Memory B cell (primary cell): ENCODE results near the gene CTTNBP2NL.
"Not testable (repeated sequence)": the region's sequence is repeated elsewhere in the genome, so short reads cannot be mapped to it uniquely, and the experiment has no call there.

Experiments
- ATAC-seq: fragments of 150-1000 bp; cut with Tn5 transposase; 2 replicates; pipeline ENCODE4 v1.10.0; 2021; ENCODE audit warnings: low read depth, mild to moderate bottlenecking, moderate library complexity
- DNase-seq, 2 donors: peaks; one replicate each; pipeline ENCODE4 v3.0.0; 2022; ENCODE audit warnings: low spot score in 2 of 2
- H3K27ac Mint-ChIP-seq: one replicate; pipeline ENCODE4 v1.8.0; 2022; ENCODE audit warnings: mild to moderate bottlenecking, moderate library complexity, mixed read lengths
- H3K27me3 Mint-ChIP-seq: one replicate; pipeline ENCODE4 v1.8.0; 2022; ENCODE audit warnings: mixed read lengths
- H3K36me3 Mint-ChIP-seq: one replicate; pipeline ENCODE4 v1.8.0; 2022; ENCODE audit warnings: mild to moderate bottlenecking, mixed read lengths
- H3K4me1 Mint-ChIP-seq: one replicate; pipeline ENCODE4 v1.8.0; 2022; ENCODE audit warnings: mixed read lengths
- H3K4me3 Mint-ChIP-seq: one replicate; pipeline ENCODE4 v1.8.0; 2022; ENCODE audit warnings: mild to moderate bottlenecking, moderate library complexity, mixed read lengths
- H3K9me3 Mint-ChIP-seq: one replicate; pipeline ENCODE4 v1.8.0; 2022; ENCODE audit warnings: mixed read lengths

CTTNBP2NL gene

DNA sequence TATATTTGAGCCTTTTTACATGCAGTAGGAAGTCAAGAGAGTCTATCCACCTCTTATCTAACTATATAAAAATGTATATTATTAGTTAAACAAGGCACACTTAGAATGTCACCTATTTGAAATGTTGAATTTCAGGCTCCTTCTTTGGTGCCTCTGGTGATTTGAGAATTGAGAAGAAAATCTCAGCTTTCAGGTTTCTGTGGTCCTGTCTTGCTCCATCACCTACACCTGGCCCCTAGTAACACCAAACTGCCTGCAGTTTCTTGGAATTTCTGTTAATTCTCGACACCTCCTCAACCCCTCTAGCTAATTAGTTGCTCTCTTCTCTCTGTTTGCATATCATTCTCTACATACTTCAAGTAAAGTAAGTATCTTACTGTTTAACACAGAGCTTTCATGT lies 57.9 kb downstream of the CTTNBP2NL start:
- no peak overlapping the region for H3K27ac Mint-ChIP-seq
- ATAC-seq, result no peak

DNA sequence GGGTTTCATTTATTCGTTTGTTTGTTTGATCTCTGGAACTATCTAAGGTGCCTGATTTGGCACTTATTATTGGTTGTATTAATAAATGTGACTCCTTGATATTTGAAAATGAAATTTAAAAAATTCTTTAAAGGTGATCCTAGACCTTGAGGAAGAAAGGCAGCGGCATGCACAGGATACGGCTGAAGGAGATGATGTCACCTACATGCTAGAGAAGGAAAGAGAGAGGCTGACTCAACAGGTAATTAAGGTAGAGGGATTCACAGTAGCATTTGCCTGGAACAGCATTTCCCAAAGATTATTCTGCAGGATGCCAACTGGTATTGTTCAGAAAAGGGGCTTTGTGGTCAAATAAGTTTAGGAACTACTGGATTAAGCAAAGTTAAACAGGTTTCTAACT lies 58.3 kb downstream of the CTTNBP2NL start:
- Mint-ChIP-seq H3K9me3 (no peaks in the 10 kb centered on the region), H3K27ac (no peak overlapping the region), H3K4me1 (no peaks in the 10 kb centered on the region), H3K27me3 (peaks cover 7% of the 10 kb centered on the region), H3K36me3 (peaks cover 12% of the 10 kb centered on the region), H3K4me3 (no peak overlapping the region)
- DNase-seq, result no peak
- no peak for ATAC-seq

More for the DNA sequence above, 57.9 kb downstream of the CTTNBP2NL start:
- Mint-ChIP-seq H3K9me3 (no peaks in the 10 kb centered on the region), H3K4me1 (no peaks in the 10 kb centered on the region), H3K27me3 (peaks cover 7% of the 10 kb centered on the region), H3K36me3 (peaks cover 12% of the 10 kb centered on the region), H3K4me3 (no peak overlapping the region)
- DNase-seq, result no peak

- Mint-ChIP-seq H3K36me3 (peaks cover 12% of the 10 kb centered on the region), H3K4me3 (no peak overlapping the region), H3K9me3 (no peaks in the 10 kb centered on the region), H3K4me1 (peaks cover 2% of the 10 kb centered on the region), H3K27me3 (peaks cover 7% of the 10 kb centered on the region), H3K27ac (no peak overlapping the region)
- ATAC-seq, result no peak
- no peak for DNase-seq
Measured at GRCh38 chr1:112457241-112457640, 61.2 kb downstream of the CTTNBP2NL start.

- DNase-seq, result no peak
- H3K27me3 Mint-ChIP-seq, result peaks cover 7% of the 10 kb centered on the region
- peaks cover 9% of the 10 kb centered on the region for H3K4me1 Mint-ChIP-seq
- H3K9me3 Mint-ChIP-seq, result no peaks in the 10 kb centered on the region
- ATAC-seq, result no peak
- H3K4me3 Mint-ChIP-seq, result no peak overlapping the region
- no peak overlapping the region for H3K27ac Mint-ChIP-seq
- peaks cover 12% of the 10 kb centered on the region for H3K36me3 Mint-ChIP-seq
Measured at GRCh38 chr1:112457955-112458354, 61.9 kb downstream of the CTTNBP2NL start.

DNA sequence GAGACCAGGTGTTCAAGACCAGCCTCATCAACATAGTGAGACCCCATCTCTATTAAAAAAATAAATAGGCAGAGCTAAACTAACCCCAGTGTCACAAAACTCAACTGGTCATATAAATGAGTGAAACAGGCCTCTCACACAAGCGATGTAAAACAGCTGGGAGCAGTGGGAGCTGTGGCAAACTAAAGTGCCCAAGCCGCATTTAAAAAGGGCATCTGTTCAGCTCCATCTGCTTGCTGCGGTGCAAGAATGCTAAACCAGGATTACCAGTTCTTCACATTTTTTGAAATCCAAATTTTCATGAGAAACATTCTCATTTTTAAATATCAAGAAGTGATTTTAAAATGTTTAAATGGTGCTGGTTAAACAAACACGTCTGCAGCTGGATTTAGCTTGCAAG lies 62.7 kb downstream of the CTTNBP2NL start:
- no peak for ATAC-seq
- no peak for DNase-seq
- Mint-ChIP-seq H3K27ac (no peak overlapping the region), H3K9me3 (no peaks in the 10 kb centered on the region), H3K36me3 (peaks cover 12% of the 10 kb centered on the region), H3K27me3 (peaks cover 9% of the 10 kb centered on the region), H3K4me3 (no peak overlapping the region), H3K4me1 (peaks cover 12% of the 10 kb centered on the region)

- Mint-ChIP-seq H3K27ac (no peak overlapping the region), H3K9me3 (no peaks in the 10 kb centered on the region), H3K4me3 (no peak overlapping the region), H3K36me3 (peaks cover 10% of the 10 kb centered on the region), H3K4me1 (peaks cover 19% of the 10 kb centered on the region), H3K27me3 (peaks cover 14% of the 10 kb centered on the region)
- ATAC-seq (no peak), DNase-seq (no peak)
Measured at GRCh38 chr1:112460615-112461014, 64.6 kb downstream of the CTTNBP2NL start.

GRCh38 chr1:112461200-112461871 lies 65.3 kb downstream of the CTTNBP2NL start:
- H3K4me1 Mint-ChIP-seq, result peaks cover 27% of the 10 kb centered on the region
- no peak for DNase-seq
- H3K27ac Mint-ChIP-seq, result no peak overlapping the region
- no peak for ATAC-seq
- H3K36me3 Mint-ChIP-seq, result peaks cover 7% of the 10 kb centered on the region
- H3K27me3 Mint-ChIP-seq, result peaks cover 14% of the 10 kb centered on the region
- no peaks in the 10 kb centered on the region for H3K9me3 Mint-ChIP-seq
- H3K4me3 Mint-ChIP-seq, result no peak overlapping the region

DNA sequence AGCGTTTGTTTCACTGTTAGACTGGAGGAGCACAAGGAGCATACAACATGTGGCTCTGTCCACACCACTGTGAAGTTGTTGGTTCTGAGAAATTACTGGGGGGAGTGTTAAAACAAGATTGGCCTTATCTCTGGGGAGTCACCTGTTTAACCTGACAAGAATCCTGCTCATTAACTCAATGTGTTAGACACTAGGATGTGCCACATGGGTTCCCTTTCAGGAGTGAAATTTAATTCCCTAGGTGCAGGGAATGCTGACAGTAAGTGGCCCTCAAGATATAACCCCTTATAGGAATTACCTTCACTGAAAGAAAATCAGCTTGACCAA lies 66.9 kb downstream of the CTTNBP2NL start:
- ATAC-seq, result no peak
- Mint-ChIP-seq H3K4me3 (no peak overlapping the region), H3K4me1 (peaks cover 33% of the 10 kb centered on the region), H3K27ac (no peak overlapping the region), H3K36me3 (no peaks in the 10 kb centered on the region), H3K9me3 (no peaks in the 10 kb centered on the region), H3K27me3 (peaks cover 6% of the 10 kb centered on the region)
- DNase-seq, result no peak

DNA sequence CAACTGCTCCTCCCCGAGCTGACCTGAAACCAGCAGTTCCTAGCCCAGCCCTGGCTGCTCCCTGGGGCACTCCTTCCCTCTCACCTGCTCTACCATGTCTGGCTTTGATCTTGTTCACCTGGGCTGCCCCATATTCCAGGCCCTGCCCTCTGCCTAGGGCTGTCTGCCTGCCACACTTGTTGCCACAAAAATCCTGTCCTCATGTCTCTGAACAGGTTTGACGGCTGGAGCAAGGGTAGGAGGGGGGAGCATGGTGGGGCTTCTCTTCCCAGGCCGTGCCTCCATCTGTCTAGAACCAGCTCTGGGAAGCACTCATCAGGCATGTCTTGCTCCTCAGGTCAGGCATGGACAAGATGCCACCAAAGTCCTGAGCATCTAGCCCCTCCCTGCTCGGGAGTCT lies 68.5 kb downstream of the CTTNBP2NL start:
- Mint-ChIP-seq H3K27me3 (peaks cover 6% of the 10 kb centered on the region), H3K4me1 (peaks cover 33% of the 10 kb centered on the region), H3K36me3 (no peaks in the 10 kb centered on the region), H3K9me3 (no peaks in the 10 kb centered on the region), H3K4me3 (no peak overlapping the region), H3K27ac (no peak overlapping the region)
- DNase-seq (no peak), ATAC-seq (no peak)

GRCh38 chr1:112465122-112465521 lies 69.1 kb downstream of the CTTNBP2NL start:
- peaks cover 33% of the 10 kb centered on the region for H3K4me1 Mint-ChIP-seq
- H3K9me3 Mint-ChIP-seq, result no peaks in the 10 kb centered on the region
- no peaks in the 10 kb centered on the region for H3K36me3 Mint-ChIP-seq
- peaks cover 6% of the 10 kb centered on the region for H3K27me3 Mint-ChIP-seq
- ATAC-seq, result no peak
- no peak overlapping the region for H3K4me3 Mint-ChIP-seq
- H3K27ac Mint-ChIP-seq, result peak overlapping the region; percentile 85
- DNase-seq, result no peak

DNA sequence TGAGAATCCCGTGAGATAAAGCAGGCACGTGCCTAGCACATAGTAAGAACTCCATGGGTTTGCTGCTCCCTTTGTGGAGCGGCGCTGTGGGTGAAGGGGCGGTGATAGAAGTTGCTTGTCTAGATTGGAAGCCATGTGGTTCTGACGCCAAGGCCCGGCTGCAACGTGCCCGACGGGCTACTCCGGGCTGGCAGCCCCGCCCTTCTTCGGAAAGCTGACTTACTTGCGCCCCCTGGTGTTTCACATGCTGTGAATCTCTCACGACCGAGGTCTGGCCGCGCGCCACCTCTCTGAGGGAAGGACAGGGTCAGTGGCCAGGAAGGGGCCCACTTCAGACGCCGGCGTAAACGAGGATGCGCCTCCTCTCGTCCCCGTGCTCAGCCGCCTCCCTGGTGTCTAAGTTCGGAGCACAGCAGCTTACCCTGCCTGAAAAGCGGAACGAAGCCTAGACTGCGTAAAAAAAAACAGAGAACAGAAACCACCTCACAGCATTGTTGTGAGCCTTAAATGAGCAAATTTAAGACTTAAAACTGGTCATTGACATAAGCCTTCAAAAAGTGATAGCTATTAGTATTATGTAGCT lies 70.2 kb downstream of the CTTNBP2NL start:
- Mint-ChIP-seq H3K4me3 (peak overlapping the region; percentile 80), H3K27ac (peak overlapping the region; percentile 85), H3K36me3 (no peaks in the 10 kb centered on the region), H3K4me1 (peaks cover 33% of the 10 kb centered on the region), H3K27me3 (peaks cover 9% of the 10 kb centered on the region), H3K9me3 (no peaks in the 10 kb centered on the region)
- peak; percentile 80 to 87 for DNase-seq
- peak; percentile 83 for ATAC-seq

- not testable (repeated sequence) for H3K27ac Mint-ChIP-seq
Measured at GRCh38 chr1:112470324-112470723, 74.3 kb downstream of the CTTNBP2NL start.

GRCh38 chr1:112470966-112471365 lies 75.0 kb downstream of the CTTNBP2NL start:
- Mint-ChIP-seq H3K36me3 (peaks cover 5% of the 10 kb centered on the region), H3K9me3 (no peaks in the 10 kb centered on the region), H3K27me3 (peaks cover 18% of the 10 kb centered on the region), H3K4me3 (no peak overlapping the region), H3K4me1 (peaks cover 13% of the 10 kb centered on the region), H3K27ac (no peak overlapping the region)
- ATAC-seq (no peak), DNase-seq (no peak)

More at GRCh38 chr1:112470324-112470723, 74.3 kb downstream of the CTTNBP2NL start:
- not testable (repeated sequence) for ATAC-seq, H3K4me3 Mint-ChIP-seq, H3K9me3 Mint-ChIP-seq, DNase-seq, H3K36me3 Mint-ChIP-seq
- Mint-ChIP-seq H3K27me3 (peaks cover 20% of the 10 kb centered on the region), H3K4me1 (peaks cover 19% of the 10 kb centered on the region)

DNA sequence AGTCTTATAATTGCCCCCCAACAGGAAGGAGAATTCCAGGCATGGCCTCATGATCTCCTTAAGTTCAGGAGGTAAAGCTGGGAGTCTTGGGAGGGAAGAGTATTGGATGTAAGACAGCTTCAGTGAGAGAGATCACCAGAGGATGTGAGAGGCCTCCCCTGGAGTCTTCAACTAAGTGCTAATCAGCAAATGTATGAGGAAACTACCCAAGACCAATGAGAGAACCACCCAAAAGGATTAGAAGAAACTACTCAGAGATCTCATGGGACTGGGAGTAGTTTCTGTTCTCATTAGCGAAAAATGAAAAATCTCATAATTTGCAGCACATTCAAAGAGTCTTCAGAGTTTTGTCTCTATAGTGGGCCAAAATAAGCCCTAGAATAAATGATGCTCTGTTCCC lies 76.1 kb downstream of the CTTNBP2NL start:
- H3K36me3 Mint-ChIP-seq, result peaks cover 8% of the 10 kb centered on the region
- no peak for ATAC-seq
- peaks cover 3% of the 10 kb centered on the region for H3K4me1 Mint-ChIP-seq
- H3K27ac Mint-ChIP-seq, result no peak overlapping the region
- H3K9me3 Mint-ChIP-seq, result peaks cover 3% of the 10 kb centered on the region
- no peak overlapping the region for H3K4me3 Mint-ChIP-seq
- H3K27me3 Mint-ChIP-seq, result peaks cover 20% of the 10 kb centered on the region
- DNase-seq, result no peak

- Mint-ChIP-seq H3K36me3 (peaks cover 19% of the 10 kb centered on the region), H3K9me3 (peaks cover 16% of the 10 kb centered on the region), H3K27ac (no peak overlapping the region), H3K27me3 (peaks cover 14% of the 10 kb centered on the region), H3K4me3 (no peak overlapping the region), H3K4me1 (no peaks in the 10 kb centered on the region)
- DNase-seq (no peak), ATAC-seq (no peak)
Measured at GRCh38 chr1:112477550-112477949, 81.5 kb downstream of the CTTNBP2NL start.
